GM18868 (cell line): ENCODE measurements around the gene ZNF319.
A peak's percentile ranks its signal among the peaks of the same experiment; 100 is the strongest.

Source experiments
- ATAC-seq: cut with Tn5 transposase; IDR thresholded peaks from one replicate; pipeline ENCODE4 v1.9.1; 2021; ENCODE audit warnings: mild to moderate bottlenecking, moderate library complexity; ENCODE audit not compliant: unreplicated experiment

The ZNF319 gene

DNA sequence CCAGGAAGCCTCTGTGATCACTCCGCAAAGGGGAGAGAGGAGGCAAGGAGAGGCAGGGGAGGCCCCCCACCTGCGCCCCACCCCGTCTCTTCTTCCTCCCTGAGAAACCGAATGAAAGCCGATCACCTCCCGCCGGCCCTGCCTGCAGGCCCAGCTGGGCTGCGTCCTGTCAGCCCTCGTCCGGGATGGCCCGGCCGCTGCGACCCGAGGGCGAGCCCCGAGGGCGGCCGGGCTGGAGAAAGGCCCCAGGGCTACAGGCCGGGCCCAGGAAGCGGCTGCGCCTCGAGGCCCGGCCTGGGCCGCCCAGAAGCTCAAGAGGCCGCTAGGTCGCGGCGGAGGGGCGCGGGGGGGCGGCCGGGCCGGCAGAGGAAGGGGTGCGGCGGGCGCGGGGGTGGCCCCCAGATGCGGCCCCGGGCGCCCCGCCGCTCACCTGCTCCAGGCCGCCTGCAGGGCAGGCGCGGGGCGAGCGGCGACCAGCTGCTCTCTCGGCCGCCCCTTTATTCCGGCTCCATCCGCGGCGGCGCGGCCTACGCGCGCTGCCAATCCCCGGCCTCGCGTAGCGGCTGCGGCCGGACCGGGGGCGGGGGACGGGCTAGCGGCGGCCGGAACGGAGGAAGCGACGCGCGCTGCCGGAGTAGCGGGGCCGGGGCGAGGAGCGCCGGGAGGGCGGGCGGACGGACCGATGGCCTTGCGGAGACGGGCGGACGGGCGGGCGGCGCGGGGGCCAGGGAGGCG, at the start of gene ZNF319:
TSS of gene ZNF319 (minus strand) at position 702 of the 735 bp plus-strand sequence. CDS start 2,407 bp downstream, outside the sequence.
- ATAC-seq: peak; percentile 15

GRCh38 chr16:58049232-58050185, 49.0 kb upstream of the ZNF319 start:
- no peak for ATAC-seq

- no peak for ATAC-seq
Measured at GRCh38 chr16:58048494-58049231, 48.2 kb upstream of the ZNF319 start.

- no peak for ATAC-seq
Measured at GRCh38 chr16:58047557-58048348, 47.3 kb upstream of the ZNF319 start.

- no peak for ATAC-seq
Measured at GRCh38 chr16:58046936-58047335, 46.5 kb upstream of the ZNF319 start.

DNA sequence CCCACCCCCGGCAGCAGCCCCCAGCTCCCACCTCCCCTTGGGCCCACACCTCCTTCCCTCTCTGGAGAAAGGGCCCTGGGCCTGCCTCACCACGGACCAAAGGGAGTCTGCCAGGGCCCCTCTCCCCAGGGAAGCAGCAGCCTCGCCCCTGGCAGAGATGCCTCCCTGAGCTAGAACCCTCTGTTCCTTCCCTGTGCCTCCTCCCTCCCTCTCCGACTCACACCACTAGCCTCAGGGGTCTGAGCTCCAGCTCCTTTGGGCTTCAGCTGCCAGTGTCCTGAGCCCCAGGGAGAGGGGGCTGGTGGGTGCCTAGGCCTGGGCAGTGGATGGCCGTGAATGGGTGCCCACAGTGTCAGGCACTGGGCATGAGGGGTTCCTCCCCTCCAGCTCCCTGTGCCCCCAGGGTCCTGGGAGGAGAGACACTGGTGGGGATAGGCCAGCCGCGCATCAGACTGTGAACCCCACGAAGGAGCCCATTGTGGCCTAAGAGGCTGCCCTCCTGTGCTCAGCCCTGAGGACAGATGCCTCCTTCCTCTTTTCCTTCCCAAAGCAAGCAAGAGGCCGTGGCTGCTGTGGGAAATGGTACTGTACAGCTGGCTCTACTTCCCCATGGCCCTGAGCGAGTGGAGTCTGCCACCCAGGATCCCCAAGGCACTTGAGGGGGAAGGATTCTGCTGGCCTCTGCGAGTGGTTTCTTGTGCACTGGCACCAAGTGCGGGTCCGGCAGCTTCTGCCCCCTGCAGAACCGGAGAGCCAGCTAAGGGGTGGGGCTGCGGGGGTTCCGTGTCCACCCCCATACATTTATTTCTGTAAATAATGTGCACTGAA, 45.8 kb upstream of the ZNF319 start:
- no peak for ATAC-seq

- no peak for ATAC-seq
Measured at GRCh38 chr16:58045096-58045495, 44.6 kb upstream of the ZNF319 start.

- ATAC-seq: no peak
Measured at GRCh38 chr16:58044266-58045019, 44.0 kb upstream of the ZNF319 start.

DNA sequence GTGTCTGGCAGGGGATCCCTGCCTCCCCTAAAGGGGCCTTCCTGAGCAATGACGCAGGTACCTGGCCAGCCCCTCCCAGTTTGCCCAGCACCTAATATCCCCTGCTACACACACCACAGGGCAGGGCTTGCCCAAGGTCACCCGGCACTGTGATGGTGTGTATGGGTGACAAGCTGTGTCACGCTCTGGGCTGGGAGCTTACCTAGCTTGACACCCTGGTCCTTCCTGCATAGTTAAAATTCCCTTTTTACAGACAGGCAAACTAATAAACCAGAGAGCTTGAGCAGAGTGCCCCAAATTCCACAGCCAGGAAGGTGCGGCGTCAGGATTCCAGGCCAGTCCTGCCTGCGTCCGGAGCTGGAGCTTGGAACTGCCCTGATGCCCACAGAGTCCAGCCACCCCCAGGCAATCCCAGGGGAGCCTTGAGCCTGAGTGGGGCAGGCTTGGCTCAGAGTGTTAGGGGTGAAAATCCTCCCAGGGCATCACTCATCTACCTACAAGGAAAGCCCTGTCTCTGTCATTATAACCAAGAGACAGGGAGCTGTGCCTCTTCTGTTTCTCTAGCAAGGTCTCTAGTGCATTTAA, 43.2 kb upstream of the ZNF319 start:
- ATAC-seq: no peak

DNA sequence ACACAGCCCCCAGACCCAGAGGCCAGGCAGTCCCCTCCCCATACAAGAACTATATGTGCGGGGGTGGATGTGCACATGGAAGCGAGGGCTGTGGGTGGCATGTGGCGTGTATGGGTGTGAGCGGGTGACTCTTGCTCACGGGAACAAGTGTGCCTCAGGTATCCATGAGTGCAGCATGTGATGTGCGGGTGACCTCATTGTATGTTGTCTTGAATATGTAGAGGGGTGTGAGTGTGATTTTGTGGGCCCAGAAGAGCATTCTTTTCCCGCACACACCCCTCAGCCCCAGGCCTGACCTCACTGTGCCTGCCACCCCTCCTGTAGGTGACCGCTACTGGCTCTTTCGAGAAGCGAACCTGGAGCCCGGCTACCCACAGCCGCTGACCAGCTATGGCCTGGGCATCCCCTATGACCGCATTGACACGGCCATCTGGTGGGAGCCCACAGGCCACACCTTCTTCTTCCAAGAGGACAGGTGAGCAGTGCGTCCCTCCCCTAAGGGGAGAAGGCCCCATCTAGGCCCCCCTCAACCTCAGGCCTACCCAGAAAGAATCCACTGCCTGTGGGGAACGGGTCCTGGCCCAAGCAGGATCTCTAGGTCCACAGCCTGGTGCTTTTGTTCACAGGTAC, 42.5 kb upstream of the ZNF319 start:
- ATAC-seq: no peak

DNA sequence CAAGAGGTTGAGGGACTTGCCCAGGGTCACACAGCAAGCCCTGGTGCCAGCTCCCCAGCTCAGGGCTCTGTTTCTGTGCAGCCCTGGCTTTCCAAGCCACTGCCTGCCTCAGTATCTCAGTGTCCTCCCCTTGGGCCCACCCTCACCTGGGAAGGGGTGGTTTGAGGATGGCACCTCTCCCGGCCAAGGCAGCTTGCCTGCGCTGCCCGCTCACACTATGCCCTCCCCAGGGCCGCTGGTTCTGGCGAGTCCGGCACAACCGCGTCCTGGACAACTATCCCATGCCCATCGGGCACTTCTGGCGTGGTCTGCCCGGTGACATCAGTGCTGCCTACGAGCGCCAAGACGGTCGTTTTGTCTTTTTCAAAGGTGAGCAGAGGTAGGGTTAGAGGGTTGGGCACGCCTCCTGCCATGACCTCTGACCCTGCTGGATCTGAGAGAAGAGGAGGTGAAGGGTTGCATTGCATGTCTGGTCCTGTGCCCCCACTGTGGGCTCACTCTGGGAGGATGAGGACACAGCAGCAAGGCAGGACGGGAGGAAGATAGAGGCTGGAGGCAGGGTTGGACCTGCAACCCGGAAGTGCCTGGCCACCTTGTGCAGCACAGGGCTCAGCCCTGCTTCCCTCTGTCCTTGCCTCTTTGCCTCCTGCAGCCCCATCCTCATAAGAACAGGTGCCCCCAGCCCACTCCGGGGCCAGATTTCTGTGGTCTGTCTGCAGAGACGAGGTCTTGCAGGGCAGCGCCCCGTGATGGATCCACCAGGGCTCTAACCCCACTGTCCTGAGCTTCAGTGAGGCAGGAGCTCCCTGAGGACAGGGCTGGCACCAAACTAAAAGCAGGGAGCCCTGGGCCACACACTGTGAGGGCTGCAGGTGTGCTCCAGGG, 41.8 kb upstream of the ZNF319 start:
- ATAC-seq: no peak

- no peak for ATAC-seq
Measured at GRCh38 chr16:58041628-58041955, 41.1 kb upstream of the ZNF319 start.

- ATAC-seq: no peak
Measured at GRCh38 chr16:58040945-58041627, 40.6 kb upstream of the ZNF319 start.

DNA sequence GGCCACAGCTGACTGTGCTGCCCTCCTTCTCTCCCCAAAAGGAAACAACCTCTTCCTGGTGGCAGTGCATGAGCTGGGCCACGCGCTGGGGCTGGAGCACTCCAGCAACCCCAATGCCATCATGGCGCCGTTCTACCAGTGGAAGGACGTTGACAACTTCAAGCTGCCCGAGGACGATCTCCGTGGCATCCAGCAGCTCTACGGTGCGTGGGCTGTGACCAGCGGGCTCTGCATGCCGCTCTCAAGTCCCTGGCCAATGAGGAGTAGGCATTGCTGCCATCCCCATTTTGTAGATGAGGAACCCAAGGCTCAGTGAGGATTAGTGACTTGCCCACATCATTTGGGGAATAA, 40.0 kb upstream of the ZNF319 start:
- ATAC-seq: no peak

- ATAC-seq: no peak
Measured at GRCh38 chr16:58039829-58040495, 39.5 kb upstream of the ZNF319 start.

DNA sequence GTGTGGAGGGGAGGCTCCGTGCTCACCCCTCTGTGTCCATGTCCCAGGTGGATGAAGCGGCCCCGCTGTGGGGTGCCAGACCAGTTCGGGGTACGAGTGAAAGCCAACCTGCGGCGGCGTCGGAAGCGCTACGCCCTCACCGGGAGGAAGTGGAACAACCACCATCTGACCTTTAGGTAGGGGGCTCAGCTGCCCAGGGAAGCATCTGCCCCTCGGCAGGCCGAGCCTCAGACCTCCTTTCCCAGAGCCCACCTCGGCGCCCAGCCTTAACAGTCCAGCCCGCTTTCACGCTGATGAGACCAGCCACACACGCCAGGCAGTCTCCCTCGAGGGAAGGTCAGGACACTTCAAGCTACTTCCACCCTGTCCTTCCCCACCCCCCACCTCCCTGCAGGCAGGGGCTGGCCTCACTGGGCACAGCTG, 37.8 kb upstream of the ZNF319 start:
- ATAC-seq: no peak
